ENCODE results near the gene HRH4. TPM values are rescaled to one million over a fixed set of nuclear protein-coding genes. Genes with fewer than 3 reads are reported as not detected.

HRH4 gene
- total and polyA plus RNA-seq, 2 of the 13 experiments (the other 11 are each of a cell fraction or from before 2014, with no cell fraction given) = not detected

- TF ChIP-seq MAX (IDR thresholded peaks at IDR 0.05) (peak; percentile 86), ZFP36 (IDR thresholded peaks at IDR 0.05; ENCODE audit: borderline replicate concordance, low read depth, low read length, partially characterized antibody) (no peak), MXI1 (IDR thresholded peaks at IDR 0.05; ENCODE audit: borderline replicate concordance, low read depth, low read length) (peak; percentile 58; the same call in 1 of the 3 replicates), MTA1 (CRISPR knock-in tag; IDR thresholded peaks at IDR 0.05; ENCODE audit: borderline replicate concordance) (peak; percentile 41; the same call in 1 of the 2 replicates), PAF1 (CRISPR knock-in tag; IDR thresholded peaks at IDR 0.05) (no peak), ZMYM4 (CRISPR knock-in tag; IDR thresholded peaks at IDR 0.05) (peak; percentile 85), RNF219 (CRISPR knock-in tag; IDR thresholded peaks at IDR 0.05) (no peak), ZSCAN20 (CRISPR knock-in tag; IDR thresholded peaks at IDR 0.05; ENCODE audit: borderline replicate concordance) (no peak), ZNF282 (IDR thresholded peaks at IDR 0.05; ENCODE audit: partially characterized antibody) (no peak), MYPOP (CRISPR knock-in tag; IDR thresholded peaks at IDR 0.05) (no peak), TBX2 (CRISPR knock-in tag; IDR thresholded peaks at IDR 0.05; ENCODE audit: borderline replicate concordance) (peak; percentile 51), CREM (IDR thresholded peaks at IDR 0.05) (no peak), CREM (CRISPR knock-in tag; IDR thresholded peaks at IDR 0.05) (no peak), JUNB (CRISPR knock-in tag; IDR thresholded peaks at IDR 0.05; ENCODE audit: borderline replicate concordance) (no peak), ZNF232 (CRISPR knock-in tag; IDR thresholded peaks at IDR 0.05; ENCODE audit: borderline replicate concordance) (0 out of 2 replicates have a peak, but pooled peaks have one; percentile 4), ZNF781 (CRISPR knock-in tag; IDR thresholded peaks at IDR 0.05; ENCODE audit: borderline replicate concordance, not compliant biosample characterization) (no peak), ZBTB4 (CRISPR knock-in tag; IDR thresholded peaks at IDR 0.05; ENCODE audit: borderline replicate concordance) (no peak), ZNF710 (CRISPR knock-in tag; IDR thresholded peaks at IDR 0.05; ENCODE audit: borderline replicate concordance) (no peak), XRCC5 (optimal IDR thresholded peaks at IDR 0.05; ENCODE audit: low read length) (no peak), HDAC2 (CRISPR knock-in tag; IDR thresholded peaks at IDR 0.05) (no peak)
These were observed 33.8 kb upstream of the HRH4 start, which contains the start of gene IMPACT (continued) for GRCh38 chr18:24426398-24427294.
